AG04450 (cell line): ENCODE results near the gene SMC4. TPM values are rescaled to one million over a fixed set of nuclear protein-coding genes. Genes with fewer than 3 reads are reported as not detected.

Experiments used
- CTCF ChIA-PET: fragments of 300-600, 350-600 bp; formaldehyde crosslinking; extraction: SDS; loops from one replicate; lab custom pipeline; 2022; ENCODE audit warnings: antibody characterized with exemption, inconsistent platforms; lab: Charles Lee
- POLR2A ChIA-PET: fragments of 350-600 bp; formaldehyde crosslinking; extraction: SDS; loops from one replicate; lab custom pipeline; 2021; ENCODE audit warnings: antibody characterized with exemption, inconsistent platforms; lab: Yijun Ruan, JAX
- DNase-seq: peaks from one replicate; pipeline ENCODE4 v3.0.0-alpha.2; 2011; ENCODE audit warnings: low read depth, low spot score
- H3K27ac ChIP-seq: one replicate; pipeline ENCODE4 v1.5.1; 2012; ENCODE audit warnings: low read depth, low read length, control low read depth
- H3K27me3 ChIP-seq: one replicate; pipeline ENCODE4 v1.6.0; 2012; ENCODE audit warnings: low read length; ENCODE audit not compliant: control insufficient read depth, insufficient read depth
- H3K4me3 ChIP-seq: 2 replicates; pipeline ENCODE4 v1.5.1; 2011; ENCODE audit warnings: mild to moderate bottlenecking, low read depth, low read length, control low read depth
- H3K9me3 ChIP-seq: 2 replicates; pipeline ENCODE4 v1.5.1; 2012; ENCODE audit warnings: low read length; ENCODE audit not compliant: control insufficient read depth, insufficient read depth
- polyA plus RNA-seq: library from polyadenylated mRNA; depleted of rRNA; stranded (reverse); fragments of >200 nt; gene quantifications from 2 replicates; pipeline ENCODE4 v1.2.3, GENCODE V29; 2011
- TF ChIP-seq, protein P1 (sequence below): IDR thresholded peaks from 2 replicates; pipeline ENCODE4 v1.5.1; 2011; ENCODE audit warnings: low read depth, low read length, control low read depth, inconsistent platforms

Gene SMC4
- polyA plus RNA-seq, 1 experiment: 42.0 TPM

DNA sequence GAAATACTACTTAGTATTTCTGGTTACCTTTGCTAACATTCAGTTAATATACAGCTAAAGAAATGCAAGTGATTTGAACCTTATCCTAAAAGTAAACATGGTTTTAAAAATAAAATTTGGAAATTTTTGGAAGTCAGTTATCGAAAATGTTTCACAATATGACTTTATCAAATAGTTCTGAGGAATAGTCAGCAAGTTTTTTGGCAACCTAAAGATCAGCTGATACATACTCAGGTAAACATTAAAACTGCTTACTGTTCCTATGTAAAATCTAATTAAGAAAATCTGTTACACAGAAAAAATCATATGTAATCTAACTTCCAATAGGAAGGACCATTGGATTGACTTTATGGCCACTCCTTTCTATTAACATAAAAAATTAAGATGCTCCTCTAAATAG, 24.5 kb upstream of the SMC4 start:
- H3K27ac ChIP-seq: no peak overlapping the region

DNA sequence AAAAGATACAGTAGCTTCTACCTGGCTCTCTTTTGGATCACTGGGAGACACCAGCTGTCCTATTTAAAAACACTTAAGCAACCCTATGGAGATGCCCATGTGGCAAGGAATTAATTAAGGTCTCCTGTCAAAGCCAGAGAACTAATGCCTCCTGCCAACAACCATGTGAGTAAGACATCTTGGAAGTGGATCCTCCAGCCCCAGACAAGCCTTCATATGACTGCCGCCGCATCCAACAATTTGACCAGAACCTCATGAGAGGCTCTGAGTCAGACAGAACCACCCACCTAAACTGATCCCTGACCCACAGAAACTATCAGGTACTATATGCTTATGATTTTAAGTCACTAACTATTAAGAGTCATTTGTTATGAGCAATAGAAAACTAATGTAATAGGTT, 22.8 kb upstream of the SMC4 start:
- Histone ChIP-seq H3K27ac (no peak overlapping the region), H3K27me3 (no peaks in the 10 kb centered on the region), H3K9me3 (no peaks in the 10 kb centered on the region), H3K4me3 (no peak overlapping the region)
- DNase-seq: no peak
- ChIA-PET POLR2A (no interaction called here), CTCF (no interaction called here)
- TF ChIP-seq, protein P1, sequence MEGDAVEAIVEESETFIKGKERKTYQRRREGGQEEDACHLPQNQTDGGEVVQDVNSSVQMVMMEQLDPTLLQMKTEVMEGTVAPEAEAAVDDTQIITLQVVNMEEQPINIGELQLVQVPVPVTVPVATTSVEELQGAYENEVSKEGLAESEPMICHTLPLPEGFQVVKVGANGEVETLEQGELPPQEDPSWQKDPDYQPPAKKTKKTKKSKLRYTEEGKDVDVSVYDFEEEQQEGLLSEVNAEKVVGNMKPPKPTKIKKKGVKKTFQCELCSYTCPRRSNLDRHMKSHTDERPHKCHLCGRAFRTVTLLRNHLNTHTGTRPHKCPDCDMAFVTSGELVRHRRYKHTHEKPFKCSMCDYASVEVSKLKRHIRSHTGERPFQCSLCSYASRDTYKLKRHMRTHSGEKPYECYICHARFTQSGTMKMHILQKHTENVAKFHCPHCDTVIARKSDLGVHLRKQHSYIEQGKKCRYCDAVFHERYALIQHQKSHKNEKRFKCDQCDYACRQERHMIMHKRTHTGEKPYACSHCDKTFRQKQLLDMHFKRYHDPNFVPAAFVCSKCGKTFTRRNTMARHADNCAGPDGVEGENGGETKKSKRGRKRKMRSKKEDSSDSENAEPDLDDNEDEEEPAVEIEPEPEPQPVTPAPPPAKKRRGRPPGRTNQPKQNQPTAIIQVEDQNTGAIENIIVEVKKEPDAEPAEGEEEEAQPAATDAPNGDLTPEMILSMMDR: no peak

More for the DNA sequence above, 24.5 kb upstream of the SMC4 start:
- ChIA-PET CTCF (no interaction called here), POLR2A (no interaction called here)
- H3K9me3 ChIP-seq: no peaks in the 10 kb centered on the region
- TF ChIP-seq, protein P1: no peak
- DNase-seq: no peak
- no peaks in the 10 kb centered on the region for H3K27me3 ChIP-seq
- no peak overlapping the region for H3K4me3 ChIP-seq

DNA sequence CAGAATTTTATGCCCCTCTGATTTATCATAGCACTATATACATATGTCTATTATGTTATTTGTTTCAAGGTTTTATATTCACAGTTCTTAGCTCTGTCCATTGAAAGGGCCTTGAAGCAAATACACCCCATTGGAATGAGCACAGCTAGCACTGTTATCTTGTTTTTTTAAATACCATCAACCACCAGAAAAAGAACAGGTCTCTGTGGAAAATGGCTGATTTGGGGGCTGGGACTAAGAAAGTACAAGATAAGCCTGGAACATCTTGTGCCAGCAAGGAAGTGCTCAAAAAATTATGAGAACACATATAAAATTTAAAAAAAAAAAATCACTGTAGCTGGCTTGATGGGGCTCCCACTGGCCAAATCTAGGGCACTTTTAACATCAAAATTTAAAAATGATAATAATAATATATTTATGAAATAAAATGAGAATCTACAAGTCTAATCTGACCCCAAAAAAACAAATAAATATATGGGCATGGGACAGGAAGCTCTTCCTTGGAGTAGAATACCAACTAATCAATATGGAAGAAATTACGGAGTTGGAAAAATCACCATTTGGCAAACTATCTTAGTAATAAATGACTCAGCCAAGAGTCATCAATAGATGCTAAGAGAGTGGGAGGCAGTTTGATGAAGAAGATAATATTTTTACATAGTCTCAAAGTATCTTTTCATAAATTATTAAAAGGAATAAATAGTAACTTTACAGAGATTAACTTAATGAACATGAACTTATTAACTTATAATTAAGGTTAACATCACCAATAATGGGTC, 20.9 kb upstream of the SMC4 start:
- ChIA-PET POLR2A (no interaction called here), CTCF (no interaction called here)
- Histone ChIP-seq H3K27ac (no peak overlapping the region), H3K9me3 (no peaks in the 10 kb centered on the region), H3K4me3 (no peak overlapping the region), H3K27me3 (no peaks in the 10 kb centered on the region)
- TF ChIP-seq, protein P1: no peak
- no peak for DNase-seq

DNA sequence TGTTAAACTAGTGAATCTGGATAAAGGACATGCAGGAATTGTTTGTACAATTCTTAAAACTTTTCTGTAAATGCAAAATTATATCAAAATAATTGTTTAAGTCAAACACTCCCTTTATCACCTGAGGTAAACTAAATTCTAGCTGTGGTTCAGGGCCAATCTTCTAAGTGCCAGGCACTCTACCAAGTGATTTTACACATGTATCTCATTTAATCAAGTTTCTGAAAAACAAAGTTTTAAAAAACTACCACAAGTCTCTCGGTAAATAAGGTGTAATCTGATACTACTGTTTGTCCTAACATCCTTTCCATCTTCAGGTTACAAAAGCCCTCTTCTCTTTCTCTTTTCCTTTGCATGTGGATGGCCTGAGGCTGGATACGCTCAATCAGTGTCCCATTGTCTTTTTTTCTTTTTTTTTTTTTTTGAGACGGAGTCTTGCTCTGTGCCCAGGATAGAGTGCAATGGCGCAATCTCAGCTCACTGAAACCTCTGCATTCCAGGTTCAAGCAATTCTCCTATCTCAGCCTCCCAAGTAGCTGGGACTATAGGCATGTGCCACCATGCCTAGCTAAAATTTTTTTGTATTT, 19.7 kb upstream of the SMC4 start:
- POLR2A ChIA-PET: interaction anchor here (0.7 kb wide), 1 partner anchor 11 kb away, joined by 6 read pairs; no protein-coding TSS in a partner anchor
- no peak overlapping the region for H3K4me3 ChIP-seq
- DNase-seq: no peak
- no peaks in the 10 kb centered on the region for H3K27me3 ChIP-seq
- H3K27ac ChIP-seq: no peak overlapping the region
- TF ChIP-seq, protein P1: no peak
- CTCF ChIA-PET: interaction anchor here (0.6 kb wide), 1 partner anchor 506 kb away, joined by 3 read pairs; no protein-coding TSS in a partner anchor
- H3K9me3 ChIP-seq: no peaks in the 10 kb centered on the region

DNA sequence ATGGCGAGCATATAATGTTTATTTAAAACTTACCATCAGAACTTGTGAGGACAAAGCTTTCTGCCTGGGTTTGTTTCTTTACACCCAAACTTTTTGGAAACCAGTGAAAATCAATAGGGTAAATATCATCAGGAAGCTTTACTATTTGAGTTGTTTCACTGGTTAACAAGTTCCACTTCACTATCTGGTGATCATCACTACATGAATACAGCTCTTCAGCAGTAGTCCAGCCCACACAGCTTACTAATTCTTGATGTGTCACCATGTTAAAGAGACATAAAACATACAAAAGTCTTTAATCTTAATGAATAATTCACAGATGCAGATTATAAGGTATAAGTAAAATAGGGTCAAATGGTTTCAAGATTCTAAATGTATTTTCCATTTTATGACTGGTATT, 18.0 kb upstream of the SMC4 start:
- ChIA-PET CTCF (no interaction called here), POLR2A (no interaction called here)
- TF ChIP-seq, protein P1: no peak
- H3K4me3 ChIP-seq: no peak overlapping the region
- no peak overlapping the region for H3K27ac ChIP-seq
- H3K9me3 ChIP-seq: no peaks in the 10 kb centered on the region
- DNase-seq: no peak
- no peaks in the 10 kb centered on the region for H3K27me3 ChIP-seq
